Upper lobe of left lung (tissue), 4 donors: Measurements from ENCODE around the gene PRKCQ.

Source experiments
- EP300 ChIP-seq, 4 donors: sonication (generic); formaldehyde crosslinking; IDR thresholded peaks; one replicate each; pipeline ENCODE4 v1.5.1; 2017; ENCODE audit warnings: antibody characterized with exemption in 4 of 4, control low read depth in 2 of 4
- POLR2A ChIP-seq, 4 donors: fragments of 450-650 bp; IDR thresholded peaks; one replicate each; pipeline ENCODE4 v1.5.1; 2016 to 2017; ENCODE audit warnings: antibody characterized with exemption in 4 of 4, mild to moderate bottlenecking in 2 of 4
- POLR2AphosphoS5 ChIP-seq, 2 donors: sonication (generic); formaldehyde crosslinking; IDR thresholded peaks; one replicate each; pipeline ENCODE4 v1.5.1; 2017; ENCODE audit warnings: antibody characterized with exemption in 2 of 2
- TF ChIP-seq, protein P1 (sequence below), 6 experiments: fragments of 450-650 bp in 4 of 6; fragments of 200-600 bp in 2 of 6; sonication (generic) in 2 of 6; IDR thresholded peaks; one replicate each; pipeline ENCODE4 v1.5.1; 2016 to 2019; ENCODE audit warnings: antibody characterized with exemption in 6 of 6

GRCh38 chr10:6473430-6473829 is 106.6 kb downstream of the PRKCQ start:
- TF ChIP-seq, protein P1, sequence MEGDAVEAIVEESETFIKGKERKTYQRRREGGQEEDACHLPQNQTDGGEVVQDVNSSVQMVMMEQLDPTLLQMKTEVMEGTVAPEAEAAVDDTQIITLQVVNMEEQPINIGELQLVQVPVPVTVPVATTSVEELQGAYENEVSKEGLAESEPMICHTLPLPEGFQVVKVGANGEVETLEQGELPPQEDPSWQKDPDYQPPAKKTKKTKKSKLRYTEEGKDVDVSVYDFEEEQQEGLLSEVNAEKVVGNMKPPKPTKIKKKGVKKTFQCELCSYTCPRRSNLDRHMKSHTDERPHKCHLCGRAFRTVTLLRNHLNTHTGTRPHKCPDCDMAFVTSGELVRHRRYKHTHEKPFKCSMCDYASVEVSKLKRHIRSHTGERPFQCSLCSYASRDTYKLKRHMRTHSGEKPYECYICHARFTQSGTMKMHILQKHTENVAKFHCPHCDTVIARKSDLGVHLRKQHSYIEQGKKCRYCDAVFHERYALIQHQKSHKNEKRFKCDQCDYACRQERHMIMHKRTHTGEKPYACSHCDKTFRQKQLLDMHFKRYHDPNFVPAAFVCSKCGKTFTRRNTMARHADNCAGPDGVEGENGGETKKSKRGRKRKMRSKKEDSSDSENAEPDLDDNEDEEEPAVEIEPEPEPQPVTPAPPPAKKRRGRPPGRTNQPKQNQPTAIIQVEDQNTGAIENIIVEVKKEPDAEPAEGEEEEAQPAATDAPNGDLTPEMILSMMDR (IDR thresholded peaks at IDR 0.05) = no peak
- TF ChIP-seq POLR2A (IDR thresholded peaks at IDR 0.05) = no peak
- TF ChIP-seq POLR2AphosphoS5 (IDR thresholded peaks at IDR 0.05) = no peak
- TF ChIP-seq EP300 (IDR thresholded peaks at IDR 0.05) = no peak
